IPS DF 6.9 (cell line): ENCODE data around the gene TMEM209.
"Not testable (repeated sequence)": the region's sequence is repeated elsewhere in the genome, so short reads cannot be mapped to it uniquely, and the experiment has no call there.

Experiments
- DNase-seq: peaks from one replicate; pipeline ENCODE4 v3.0.0-alpha.2; 2013; ENCODE audit warnings: low read depth, low spot score
- H3K27ac ChIP-seq: one replicate; pipeline ENCODE4 v1.5.1; 2013; ENCODE audit warnings: low read length, control low read depth
- H3K27me3 ChIP-seq: 2 replicates; pipeline ENCODE4 v1.6.1; 2013; ENCODE audit warnings: mild to moderate bottlenecking, low read length; ENCODE audit not compliant: control insufficient read depth, insufficient read depth
- H3K36me3 ChIP-seq: 2 replicates; pipeline ENCODE4 v1.6.1; 2013; ENCODE audit warnings: low read length; ENCODE audit not compliant: control insufficient read depth, insufficient read depth
- H3K4me1 ChIP-seq: 2 replicates; pipeline ENCODE4 v1.6.1; 2013; ENCODE audit warnings: low read length; ENCODE audit not compliant: control insufficient read depth, insufficient read depth
- H3K4me3 ChIP-seq: 2 replicates; pipeline ENCODE4 v1.5.1; 2013; ENCODE audit warnings: mild to moderate bottlenecking, low read length
- H3K9me3 ChIP-seq: 2 replicates; pipeline ENCODE4 v1.6.1; 2013; ENCODE audit warnings: low read length, inconsistent platforms; ENCODE audit not compliant: control insufficient read depth, insufficient read depth
- WGBS: extraction: QIAGEN DNeasy Blood & Tissue Kit; methylation state at CpG from one replicate; pipeline ENCODE4 v1.1.7; 2013; ENCODE audit warnings: mixed read lengths, missing lambda C conversion rate; ENCODE audit not compliant: insufficient read length, insufficient coverage; 5-methylcytosine and 5-hydroxymethylcytosine counted together

Gene TMEM209

GRCh38 chr7:130205084-130205947 lies at the start of gene TMEM209:
TMEM209 (minus strand) TSS chr7:130205406; CDS start chr7:130205375, 31 bp downstream.
- peak within 1 kb of the TSS; percentile 77 for H3K4me3 ChIP-seq
- no CpG with 5 or more reads among the region's 44 CpGs for WGBS
- peak; percentile 94 for DNase-seq

GRCh38 chr7:130254555-130254954 lies 49.3 kb upstream of the TMEM209 start:
- Histone ChIP-seq H3K9me3 (peaks cover 2% of the 10 kb centered on the region; the same call in 1 of the 2 replicates), H3K36me3 (no peaks in the 10 kb centered on the region), H3K27ac (no peak overlapping the region), H3K4me3 (no peak overlapping the region), H3K27me3 (no peaks in the 10 kb centered on the region), H3K4me1 (peaks cover 2% of the 10 kb centered on the region; the same call in 1 of the 2 replicates)
- DNase-seq = no peak
- WGBS = no CpG with 5 or more reads among the region's 6 CpGs

More at GRCh38 chr7:130205084-130205947, at the start of gene TMEM209:
- H3K9me3 ChIP-seq = no peaks in the 10 kb centered on the region
- no peak within 1 kb of the TSS for H3K27ac ChIP-seq
- H3K4me1 ChIP-seq = no peaks in the 10 kb centered on the region
- H3K36me3 ChIP-seq = peaks cover 3% of the 10 kb centered on the region; the same call in 1 of the 2 replicates
- H3K27me3 ChIP-seq = no peaks in the 10 kb centered on the region

- not testable (repeated sequence) for H3K4me3 ChIP-seq, H3K4me1 ChIP-seq, H3K9me3 ChIP-seq, H3K27ac ChIP-seq, DNase-seq, H3K36me3 ChIP-seq, H3K27me3 ChIP-seq
- no CpG with 5 or more reads among the region's 3 CpGs for WGBS
Measured at GRCh38 chr7:130249626-130250025, 44.4 kb upstream of the TMEM209 start.

- WGBS = no CpG with 5 or more reads among the region's 5 CpGs
- H3K4me1 ChIP-seq, H3K4me3 ChIP-seq, H3K9me3 ChIP-seq, H3K27me3 ChIP-seq, H3K27ac ChIP-seq, H3K36me3 ChIP-seq, DNase-seq: not testable (repeated sequence)
Measured at GRCh38 chr7:130248842-130249241, 43.6 kb upstream of the TMEM209 start.

- H3K4me1 ChIP-seq, H3K27me3 ChIP-seq, H3K4me3 ChIP-seq, H3K36me3 ChIP-seq, DNase-seq, H3K27ac ChIP-seq, H3K9me3 ChIP-seq: not testable (repeated sequence)
- no CpG with 5 or more reads among the region's 1 CpG for WGBS
Measured at GRCh38 chr7:130246491-130246890, 41.3 kb upstream of the TMEM209 start.

GRCh38 chr7:130243486-130243885 lies 38.3 kb upstream of the TMEM209 start:
- WGBS = no CpG with 5 or more reads among the region's 1 CpG
- H3K9me3 ChIP-seq, H3K27ac ChIP-seq, H3K4me3 ChIP-seq, H3K4me1 ChIP-seq, H3K36me3 ChIP-seq, H3K27me3 ChIP-seq, DNase-seq: not testable (repeated sequence)

GRCh38 chr7:130242198-130243014 lies 37.2 kb upstream of the TMEM209 start:
- H3K9me3 ChIP-seq = no peaks in the 10 kb centered on the region
- peak; percentile 39 for DNase-seq
- H3K4me1 ChIP-seq = no peaks in the 10 kb centered on the region
- WGBS = no CpG with 5 or more reads among the region's 5 CpGs
- no peaks in the 10 kb centered on the region for H3K27me3 ChIP-seq
- H3K36me3 ChIP-seq = no peaks in the 10 kb centered on the region
- no peak overlapping the region for H3K4me3 ChIP-seq
- no peak overlapping the region for H3K27ac ChIP-seq

- no peak overlapping the region for H3K4me3 ChIP-seq
- no peaks in the 10 kb centered on the region for H3K36me3 ChIP-seq
- H3K27me3 ChIP-seq = no peaks in the 10 kb centered on the region
- no peaks in the 10 kb centered on the region for H3K9me3 ChIP-seq
- no peak overlapping the region for H3K27ac ChIP-seq
- no CpG with 5 or more reads among the region's 1 CpG for whole genome bisulfite sequencing
- DNase-seq = no peak
- no peaks in the 10 kb centered on the region for H3K4me1 ChIP-seq
Measured at GRCh38 chr7:130240240-130240639, 35.0 kb upstream of the TMEM209 start.

- H3K4me3 ChIP-seq, H3K36me3 ChIP-seq, H3K4me1 ChIP-seq, H3K27me3 ChIP-seq, DNase-seq, H3K27ac ChIP-seq, H3K9me3 ChIP-seq: not testable (repeated sequence)
- no CpG with 5 or more reads among the region's 4 CpGs for WGBS
Measured at GRCh38 chr7:130236361-130236760, 31.2 kb upstream of the TMEM209 start.

GRCh38 chr7:130234078-130234477 lies 28.9 kb upstream of the TMEM209 start:
- H3K27me3 ChIP-seq = no peaks in the 10 kb centered on the region
- no peaks in the 10 kb centered on the region for H3K36me3 ChIP-seq
- no CpG with 5 or more reads among the region's 2 CpGs for WGBS
- DNase-seq = no peak
- H3K9me3 ChIP-seq = no peaks in the 10 kb centered on the region
- H3K4me1 ChIP-seq = no peaks in the 10 kb centered on the region
- no peak overlapping the region for H3K27ac ChIP-seq
- H3K4me3 ChIP-seq = no peak overlapping the region
